ACC112 (cell line): ENCODE results near the gene STX5.

Experiments used
- H2AFZ ChIP-seq: fragments of 200-600 bp; sonication (generic); one replicate; pipeline ENCODE4 v1.6.0; 2017; ENCODE audit warnings: antibody characterized with exemption, low read length; ENCODE audit not compliant: unreplicated experiment
- H3K27ac ChIP-seq: fragments of 200-600 bp; sonication (generic); 2 replicates; pipeline ENCODE4 v1.5.1; 2014; ENCODE audit warnings: low read depth, mild to moderate bottlenecking, antibody characterized with exemption, low read length, moderate library complexity
- H3K27me3 ChIP-seq: fragments of 200-600 bp; sonication (generic); 2 replicates; pipeline ENCODE4 v1.6.1; 2014; ENCODE audit warnings: mild to moderate bottlenecking, antibody characterized with exemption, low read length, moderate library complexity, mixed read lengths; ENCODE audit not compliant: insufficient read depth
- H3K36me3 ChIP-seq: fragments of 200-600 bp; sonication (generic); 2 replicates; pipeline ENCODE4 v1.6.1; 2016; ENCODE audit warnings: mild to moderate bottlenecking, antibody characterized with exemption, low read length, moderate library complexity, mixed read lengths; ENCODE audit not compliant: insufficient read depth
- H3K4me1 ChIP-seq: fragments of 200-600 bp; sonication (generic); one replicate; pipeline ENCODE4 v1.6.1; 2016; ENCODE audit warnings: low read length, mixed read lengths; ENCODE audit not compliant: insufficient read depth, unreplicated experiment, control insufficient read depth
- H3K4me3 ChIP-seq: fragments of 200-600 bp; sonication (generic); 2 replicates; pipeline ENCODE4 v1.5.1; 2014; ENCODE audit warnings: mild to moderate bottlenecking, low read depth, low read length
- H3K79me2 ChIP-seq: fragments of 200-600 bp; sonication (generic); one replicate; pipeline ENCODE4 v1.6.0; 2016; ENCODE audit warnings: low read length; ENCODE audit not compliant: control insufficient read depth, unreplicated experiment, insufficient read depth

STX5 gene

GRCh38 chr11:62831520-62832335 is at the start of gene STX5:
STX5 (minus strand) TSS chr11:62832051; CDS start chr11:62831243, 808 bp downstream.
- Histone ChIP-seq H2AFZ (peak within 1 kb of the TSS; percentile 58), H3K27ac (peak within 1 kb of the TSS; percentile 86), H3K4me1 (peaks cover 13% of the 10 kb centered on the region), H3K27me3 (no peaks in the 10 kb centered on the region), H3K79me2 (peaks cover 46% of the 10 kb centered on the region), H3K36me3 (0 out of 2 replicates have a peak, but pooled peaks cover 2% of the 10 kb centered on the region), H3K4me3 (peak within 1 kb of the TSS; percentile 97)

GRCh38 chr11:62880803-62881578 is 49.1 kb upstream of the STX5 start, which contains the start of gene SLC3A2:
SLC3A2 (plus strand) TSS chr11:62880896; CDS start chr11:62881024, 128 bp downstream.
- peaks cover 55% of the 10 kb centered on the region for H3K79me2 ChIP-seq
- H3K36me3 ChIP-seq: peaks cover 34% of the 10 kb centered on the region
- peaks cover 43% of the 10 kb centered on the region for H3K4me1 ChIP-seq
- peak within 1 kb of the TSS; percentile 90 for H3K4me3 ChIP-seq
- no peaks in the 10 kb centered on the region for H3K27me3 ChIP-seq
- H3K27ac ChIP-seq: peak within 1 kb of the TSS; percentile 95
- H2AFZ ChIP-seq: no peak within 1 kb of the TSS

- no peak overlapping the region for H2AFZ ChIP-seq
- H3K79me2 ChIP-seq: peaks cover 52% of the 10 kb centered on the region
These were observed 48.5 kb upstream of the STX5 start for GRCh38 chr11:62880231-62880802.

GRCh38 chr11:62879235-62879978 is 47.6 kb upstream of the STX5 start:
- H3K4me1 ChIP-seq: peaks cover 32% of the 10 kb centered on the region
- peaks cover 25% of the 10 kb centered on the region for H3K36me3 ChIP-seq
- H3K27me3 ChIP-seq: no peaks in the 10 kb centered on the region
- no peak overlapping the region for H2AFZ ChIP-seq
- H3K4me3 ChIP-seq: peak overlapping the region; percentile 90
- H3K79me2 ChIP-seq: peaks cover 45% of the 10 kb centered on the region
- H3K27ac ChIP-seq: peak overlapping the region; percentile 95

More at GRCh38 chr11:62880231-62880802, 48.5 kb upstream of the STX5 start:
- Histone ChIP-seq H3K27ac (peak overlapping the region; percentile 95), H3K4me1 (peaks cover 37% of the 10 kb centered on the region), H3K27me3 (no peaks in the 10 kb centered on the region), H3K36me3 (peaks cover 29% of the 10 kb centered on the region), H3K4me3 (peak overlapping the region; percentile 90)

- Histone ChIP-seq H3K36me3 (peaks cover under 1% of the 10 kb centered on the region; the same call in 1 of the 2 replicates), H3K4me1 (peaks cover 16% of the 10 kb centered on the region), H3K27me3 (no peaks in the 10 kb centered on the region), H3K79me2 (peaks cover 18% of the 10 kb centered on the region), H2AFZ (no peak overlapping the region), H3K4me3 (no peak overlapping the region), H3K27ac (no peak overlapping the region)
These were observed 44.9 kb upstream of the STX5 start for GRCh38 chr11:62876712-62877111.

GRCh38 chr11:62875698-62876478 is 44.0 kb upstream of the STX5 start:
- peaks cover 12% of the 10 kb centered on the region for H3K79me2 ChIP-seq
- H2AFZ ChIP-seq: no peak overlapping the region
- H3K27me3 ChIP-seq: no peaks in the 10 kb centered on the region
- no peaks in the 10 kb centered on the region for H3K36me3 ChIP-seq
- H3K4me1 ChIP-seq: peaks cover 16% of the 10 kb centered on the region
- H3K4me3 ChIP-seq: no peak overlapping the region
- H3K27ac ChIP-seq: no peak overlapping the region

- Histone ChIP-seq H3K4me3 (no peak overlapping the region), H3K27ac (no peak overlapping the region), H3K79me2 (peaks cover 10% of the 10 kb centered on the region)
These were observed 43.0 kb upstream of the STX5 start for GRCh38 chr11:62874851-62875250.

GRCh38 chr11:62865635-62866034 is 33.8 kb upstream of the STX5 start:
- Histone ChIP-seq H2AFZ (no peak overlapping the region), H3K4me3 (no peak overlapping the region), H3K4me1 (peaks cover 7% of the 10 kb centered on the region), H3K27me3 (no peaks in the 10 kb centered on the region), H3K79me2 (peaks cover 56% of the 10 kb centered on the region), H3K36me3 (no peaks in the 10 kb centered on the region), H3K27ac (no peak overlapping the region)

More at GRCh38 chr11:62874851-62875250, 43.0 kb upstream of the STX5 start:
- Histone ChIP-seq H3K27me3 (no peaks in the 10 kb centered on the region), H3K4me1 (peaks cover 13% of the 10 kb centered on the region), H3K36me3 (no peaks in the 10 kb centered on the region), H2AFZ (no peak overlapping the region)

- Histone ChIP-seq H3K36me3 (no peaks in the 10 kb centered on the region), H3K27me3 (no peaks in the 10 kb centered on the region), H3K79me2 (peaks cover 58% of the 10 kb centered on the region), H3K4me1 (peaks cover 7% of the 10 kb centered on the region), H3K27ac (no peak overlapping the region), H3K4me3 (no peak overlapping the region), H2AFZ (no peak overlapping the region)
These were observed 32.0 kb upstream of the STX5 start for GRCh38 chr11:62863687-62864335.
